ENCODE results near the gene LINGO3.

LINGO3 gene

GRCh38 chr19:2274931-2275535, 32.9 kb downstream of the LINGO3 start:
- peak; percentile 64 for DNase-seq
- Mint-ChIP-seq H3K27ac (no peak overlapping the region), H3K4me1 (peaks cover 36% of the 10 kb centered on the region), H3K27me3 (ENCODE audit: low read depth, poor library complexity) (peaks cover 13% of the 10 kb centered on the region), H3K9me3 (no peaks in the 10 kb centered on the region), H3K4me3 (no peak overlapping the region), H3K36me3 (ENCODE audit: low read depth) (peaks cover 27% of the 10 kb centered on the region)
- peak; percentile 48 for TF ChIP-seq CTCF (IDR thresholded peaks at IDR 0.05)

GRCh38 chr19:2274185-2274711, 33.7 kb downstream of the LINGO3 start:
- H3K4me3 Mint-ChIP-seq: peak overlapping the region; percentile 77
- H3K9me3 Mint-ChIP-seq: no peaks in the 10 kb centered on the region
- H3K36me3 Mint-ChIP-seq (ENCODE audit: low read depth): peaks cover 27% of the 10 kb centered on the region
- DNase-seq: no peak
- TF ChIP-seq CTCF (IDR thresholded peaks at IDR 0.05): no peak
- peaks cover 12% of the 10 kb centered on the region for H3K27me3 Mint-ChIP-seq (ENCODE audit: low read depth, poor library complexity)
- peak overlapping the region; percentile 68 for H3K27ac Mint-ChIP-seq
- peaks cover 36% of the 10 kb centered on the region for H3K4me1 Mint-ChIP-seq

GRCh38 chr19:2273356-2274184, 34.4 kb downstream of the LINGO3 start:
- Mint-ChIP-seq H3K4me1 (peaks cover 38% of the 10 kb centered on the region), H3K27ac (peak overlapping the region; percentile 95), H3K9me3 (no peaks in the 10 kb centered on the region), H3K36me3 (ENCODE audit: low read depth) (peaks cover 27% of the 10 kb centered on the region), H3K27me3 (ENCODE audit: low read depth, poor library complexity) (peaks cover 9% of the 10 kb centered on the region), H3K4me3 (peak overlapping the region; percentile 77)
- TF ChIP-seq CTCF (IDR thresholded peaks at IDR 0.05): peak; percentile 96
- peak; percentile 93 for DNase-seq

- peaks cover 16% of the 10 kb centered on the region for H3K27me3 Mint-ChIP-seq (ENCODE audit: low read depth, poor library complexity)
- TF ChIP-seq CTCF (IDR thresholded peaks at IDR 0.05): no peak
- no peak for DNase-seq
- H3K36me3 Mint-ChIP-seq (ENCODE audit: low read depth): peaks cover 17% of the 10 kb centered on the region
- H3K9me3 Mint-ChIP-seq: no peaks in the 10 kb centered on the region
- H3K4me3 Mint-ChIP-seq: peak overlapping the region; percentile 83
- no peak overlapping the region for H3K27ac Mint-ChIP-seq
- H3K4me1 Mint-ChIP-seq: peaks cover 51% of the 10 kb centered on the region
These were observed 36.5 kb downstream of the LINGO3 start for GRCh38 chr19:2271234-2272103.

GRCh38 chr19:2270423-2271233, 37.3 kb downstream of the LINGO3 start:
- H3K4me1 Mint-ChIP-seq: peaks cover 54% of the 10 kb centered on the region
- no peak for TF ChIP-seq CTCF (IDR thresholded peaks at IDR 0.05)
- peak overlapping the region; percentile 91 for H3K4me3 Mint-ChIP-seq
- DNase-seq: peak; percentile 61
- no peaks in the 10 kb centered on the region for H3K9me3 Mint-ChIP-seq
- no peak overlapping the region for H3K27ac Mint-ChIP-seq
- peaks cover 17% of the 10 kb centered on the region for H3K36me3 Mint-ChIP-seq (ENCODE audit: low read depth)
- peaks cover 22% of the 10 kb centered on the region for H3K27me3 Mint-ChIP-seq (ENCODE audit: low read depth, poor library complexity)

All from nephron progenitor cell (in vitro differentiated cells).